ENCODE data around the gene PHRF1. TPM values are rescaled to one million over a fixed set of nuclear protein-coding genes. Genes with fewer than 3 reads are reported as not detected.

PHRF1 gene
- total RNA-seq, 1 experiment from 2014 or later: 42.3 TPM

- intact Hi-C loops (cut with micrococcal nuclease; ENCODE audit: unreplicated experiment): loop anchor here (10.0 kb wide), 1 partner anchor 138 kb away; the partner anchor contains the start of gene EPS8L2
- Mint-ChIP-seq H3K27ac (ENCODE audit: unreplicated experiment) (peak overlapping the region; percentile 34), H3K27me3 (ENCODE audit: unreplicated experiment) (no peaks in the 10 kb centered on the region), H3K36me3 (ENCODE audit: insufficient read depth, unreplicated experiment) (peaks cover 55% of the 10 kb centered on the region), H3K4me1 (ENCODE audit: low read depth, unreplicated experiment) (no peaks in the 10 kb centered on the region), H3K9me3 (ENCODE audit: low read depth, unreplicated experiment) (no peaks in the 10 kb centered on the region), H3K4me3 (ENCODE audit: low read depth, unreplicated experiment) (peak overlapping the region; percentile 71)
- DNase-seq: no peak
- TF ChIP-seq CTCF (IDR thresholded peaks at IDR 0.05; ENCODE audit: unreplicated experiment): no peak
- BruUV-seq (replicated peaks): no TSS peak
- CTCF ChIA-PET: no interaction called here
Measured at GRCh38 chr11:567011-567628, 9.2 kb upstream of the PHRF1 start.

- peak overlapping the region; percentile 34 for H3K27ac Mint-ChIP-seq (ENCODE audit: unreplicated experiment)
- H3K9me3 Mint-ChIP-seq (ENCODE audit: low read depth, unreplicated experiment): no peaks in the 10 kb centered on the region
- BruUV-seq (replicated peaks): TSS peak; percentile 22
- no peak for DNase-seq
- intact Hi-C loops (cut with micrococcal nuclease; ENCODE audit: unreplicated experiment): loop anchor here (10.0 kb wide), 1 partner anchor 137 kb away; the partner anchor contains the start of gene EPS8L2
- CTCF ChIA-PET: no interaction called here
- H3K36me3 Mint-ChIP-seq (ENCODE audit: insufficient read depth, unreplicated experiment): peaks cover 49% of the 10 kb centered on the region
- H3K27me3 Mint-ChIP-seq (ENCODE audit: unreplicated experiment): no peaks in the 10 kb centered on the region
- no peaks in the 10 kb centered on the region for H3K4me1 Mint-ChIP-seq (ENCODE audit: low read depth, unreplicated experiment)
- TF ChIP-seq CTCF (IDR thresholded peaks at IDR 0.05; ENCODE audit: unreplicated experiment): no peak
- peak overlapping the region; percentile 71 for H3K4me3 Mint-ChIP-seq (ENCODE audit: low read depth, unreplicated experiment)
Measured at GRCh38 chr11:567629-568292, 8.5 kb upstream of the PHRF1 start.

- no peaks in the 10 kb centered on the region for H3K9me3 Mint-ChIP-seq (ENCODE audit: low read depth, unreplicated experiment)
- no peak for TF ChIP-seq CTCF (IDR thresholded peaks at IDR 0.05; ENCODE audit: unreplicated experiment)
- H3K27me3 Mint-ChIP-seq (ENCODE audit: unreplicated experiment): no peaks in the 10 kb centered on the region
- intact Hi-C loops (cut with micrococcal nuclease; ENCODE audit: unreplicated experiment): loop anchor here (10.0 kb wide), 1 partner anchor 136 kb away; the partner anchor contains the start of gene EPS8L2
- H3K4me1 Mint-ChIP-seq (ENCODE audit: low read depth, unreplicated experiment): no peaks in the 10 kb centered on the region
- peaks cover 44% of the 10 kb centered on the region for H3K36me3 Mint-ChIP-seq (ENCODE audit: insufficient read depth, unreplicated experiment)
- no peak overlapping the region for H3K27ac Mint-ChIP-seq (ENCODE audit: unreplicated experiment)
- peak; percentile 97 for DNase-seq
- peak overlapping the region; percentile 71 for H3K4me3 Mint-ChIP-seq (ENCODE audit: low read depth, unreplicated experiment)
- CTCF ChIA-PET: no interaction called here
- BruUV-seq (replicated peaks): no TSS peak
Measured at GRCh38 chr11:568306-569157, 7.7 kb upstream of the PHRF1 start.

- TF ChIP-seq CTCF (IDR thresholded peaks at IDR 0.05; ENCODE audit: unreplicated experiment): no peak
- H3K27ac Mint-ChIP-seq (ENCODE audit: unreplicated experiment): no peak overlapping the region
- intact Hi-C loops (cut with micrococcal nuclease; ENCODE audit: unreplicated experiment): loop anchor here (10.0 kb wide), 1 partner anchor 135 kb away; the partner anchor contains the start of gene EPS8L2
- peaks cover 4% of the 10 kb centered on the region for H3K27me3 Mint-ChIP-seq (ENCODE audit: unreplicated experiment)
- no peak for DNase-seq
- peaks cover 36% of the 10 kb centered on the region for H3K36me3 Mint-ChIP-seq (ENCODE audit: insufficient read depth, unreplicated experiment)
- CTCF ChIA-PET: no interaction called here
- H3K4me3 Mint-ChIP-seq (ENCODE audit: low read depth, unreplicated experiment): peak overlapping the region; percentile 71
- BruUV-seq (replicated peaks): no TSS peak
- peaks cover 3% of the 10 kb centered on the region for H3K4me1 Mint-ChIP-seq (ENCODE audit: low read depth, unreplicated experiment)
- H3K9me3 Mint-ChIP-seq (ENCODE audit: low read depth, unreplicated experiment): no peaks in the 10 kb centered on the region
Measured at GRCh38 chr11:569158-569885, 6.9 kb upstream of the PHRF1 start.

Data from Calu3 (cell line).